IMR-90 (cell line): ENCODE data around the gene MAP3K5. TPM values are rescaled to one million over a fixed set of nuclear protein-coding genes. Genes with fewer than 3 reads are reported as not detected.

Experiments used
- ATAC-seq: fragments of 200-7000 bp; cut with Tn5 transposase; 2 replicates; pipeline ENCODE4 v1.9.1; 2020; ENCODE audit warnings: low read depth, mild to moderate bottlenecking, moderate library complexity
- BruUV-seq: library from RNA; stranded (reverse); fragments of 400-500 nt; replicated peaks from 2 replicates; lab custom pipeline; 2021; lab: Mats Ljungman, UMichigan
- CTCF ChIA-PET: fragments of 300-600 bp; formaldehyde crosslinking; extraction: SDS; loops from one replicate; lab custom pipeline; 2021; ENCODE audit warnings: antibody characterized with exemption; lab: Yijun Ruan, JAX
- POLR2A ChIA-PET: fragments of 300-600 bp; sonication (Branson Sonifier 250); formaldehyde crosslinking; loops from one replicate; lab custom pipeline; 2022; ENCODE audit warnings: antibody characterized with exemption; ENCODE audit not compliant: unreplicated experiment; lab: Charles Lee
- DNase-seq: peaks from one replicate; pipeline ENCODE4 v3.0.0; 2013
- H2AFZ ChIP-seq: replicated peaks from 2 replicates; pipeline ENCODE3; 2013; ENCODE audit warnings: low read length, mild to moderate bottlenecking; ENCODE audit not compliant: poor library complexity
- H2AK5ac ChIP-seq: 2 replicates; pipeline ENCODE4 v1.6.1; 2013; ENCODE audit warnings: low read depth, low read length, inconsistent platforms
- H2AK9ac ChIP-seq: replicated peaks from 2 replicates; pipeline ENCODE3; 2013; ENCODE audit warnings: mild to moderate bottlenecking, low read depth, low read length, moderate library complexity; ENCODE audit not compliant: poor library complexity
- H2BK120ac ChIP-seq: 2 replicates; pipeline ENCODE4 v1.6.1; 2013; ENCODE audit warnings: low read depth, low read length, inconsistent platforms
- H2BK15ac ChIP-seq: 3 replicates; pipeline ENCODE4 v1.6.1; 2013; ENCODE audit warnings: low read depth, low read length, inconsistent platforms
- H2BK20ac ChIP-seq: 2 replicates; pipeline ENCODE4 v1.6.1; 2013; ENCODE audit warnings: low read depth, mild to moderate bottlenecking, inconsistent platforms, low read length, moderate library complexity
- H2BK5ac ChIP-seq: 2 replicates; pipeline ENCODE4 v1.6.1; 2013; ENCODE audit warnings: mild to moderate bottlenecking, low read depth, low read length, inconsistent platforms; ENCODE audit not compliant: poor library complexity, severe bottlenecking
- H3K14ac ChIP-seq: replicated peaks from 2 replicates; pipeline ENCODE4 v1.6.1; 2013; ENCODE audit warnings: low read depth, low read length, inconsistent platforms
- H3K18ac ChIP-seq: 2 replicates; pipeline ENCODE4 v1.6.1; 2013; ENCODE audit warnings: low read depth, low read length, control low read depth
- H3K23ac ChIP-seq: 2 replicates; pipeline ENCODE4 v1.6.1; 2013; ENCODE audit warnings: low read depth, low read length, inconsistent platforms
- H3K27ac ChIP-seq: 2 replicates; pipeline ENCODE4 v1.5.1; 2013; ENCODE audit warnings: mild to moderate bottlenecking, control low read depth, low read length; ENCODE audit not compliant: insufficient read depth
- H3K27me3 ChIP-seq: 2 replicates; pipeline ENCODE4 v1.6.1; 2013; ENCODE audit warnings: low read length; ENCODE audit not compliant: control insufficient read depth, insufficient read depth
- H3K36me3 ChIP-seq: 2 replicates; pipeline ENCODE4 v1.6.1; 2013; ENCODE audit warnings: low read length, mixed read lengths; ENCODE audit not compliant: control insufficient read depth, insufficient read depth
- H3K4ac ChIP-seq: 2 replicates; pipeline ENCODE4 v1.6.1; 2013; ENCODE audit warnings: low read depth, low read length, inconsistent platforms
- H3K4me1 ChIP-seq: 2 replicates; pipeline ENCODE4 v1.6.1; 2013; ENCODE audit warnings: low read length, mixed read lengths; ENCODE audit not compliant: control insufficient read depth, insufficient read depth
- H3K4me2 ChIP-seq: 2 replicates; pipeline ENCODE4 v1.6.1; 2013; ENCODE audit warnings: low read depth, mild to moderate bottlenecking, control low read depth, low read length, moderate library complexity
- H3K4me3 ChIP-seq: 2 replicates; pipeline ENCODE4 v1.5.1; 2013; ENCODE audit warnings: low read depth, mild to moderate bottlenecking, control low read depth, low read length, moderate library complexity; ENCODE audit not compliant: insufficient read depth
- H3K56ac ChIP-seq: 2 replicates; pipeline ENCODE4 v1.6.1; 2013; ENCODE audit warnings: low read length, inconsistent platforms; ENCODE audit not compliant: insufficient read depth; ENCODE audit errors: extremely low read depth
- H3K79me1 ChIP-seq, 2 experiments: 2 replicates each; pipeline ENCODE4 v1.6.1; 2013; ENCODE audit warnings: low read length in 2 of 2, inconsistent platforms in 1 of 2, low read depth in 1 of 2
- H3K9ac ChIP-seq: 2 replicates; pipeline ENCODE4 v1.6.1; 2013; ENCODE audit warnings: low read depth, low read length, control low read depth
- H3K9me1 ChIP-seq: 2 replicates; pipeline ENCODE4 v1.6.1; 2013; ENCODE audit warnings: low read length, inconsistent platforms; ENCODE audit not compliant: insufficient read depth
- H3K9me3 ChIP-seq: 2 replicates; pipeline ENCODE4 v1.6.1; 2013; ENCODE audit warnings: low read length; ENCODE audit not compliant: control insufficient read depth, insufficient read depth
- H4K20me1 ChIP-seq: 2 replicates; pipeline ENCODE4 v1.6.1; 2013; ENCODE audit warnings: low read length, inconsistent platforms; ENCODE audit not compliant: insufficient read depth
- H4K5ac ChIP-seq: 2 replicates; pipeline ENCODE4 v1.6.1; 2013; ENCODE audit warnings: mild to moderate bottlenecking, low read depth, low read length, control low read depth
- H4K8ac ChIP-seq, 2 experiments: 2 replicates each; pipeline ENCODE4 v1.6.1; 2013; ENCODE audit warnings: low read depth in 2 of 2, low read length in 2 of 2, control low read depth in 1 of 2, inconsistent platforms in 1 of 2
- H4K91ac ChIP-seq: 2 replicates; pipeline ENCODE4 v1.6.1; 2013; ENCODE audit warnings: low read depth, low read length, inconsistent platforms; ENCODE audit not compliant: insufficient read depth
- BHLHE40 ChIP-seq: fragments of 150-350 bp; IDR thresholded peaks from 2 replicates; pipeline ENCODE4 v1.6.1; 2016; ENCODE audit warnings: mild to moderate bottlenecking, low read depth, low read length
- CEBPB ChIP-seq: IDR thresholded peaks from 2 replicates; pipeline ENCODE4 v1.6.1; 2012; ENCODE audit warnings: low read depth, low read length, improper control_type of control experiment
- MXI1 ChIP-seq: IDR thresholded peaks from 2 replicates; pipeline ENCODE4 v1.6.1; 2012; ENCODE audit warnings: low read depth, mild to moderate bottlenecking, low read length, moderate library complexity, borderline replicate concordance
- RCOR1 ChIP-seq: IDR thresholded peaks from 2 replicates; pipeline ENCODE4 v1.6.1; 2012; ENCODE audit warnings: mild to moderate bottlenecking, low read length, improper control_type of control experiment; ENCODE audit not compliant: insufficient replicate concordance
- RFX5 ChIP-seq: IDR thresholded peaks from 2 replicates; pipeline ENCODE4 v1.8.0; 2012; ENCODE audit warnings: low read depth, mild to moderate bottlenecking, low read length, moderate library complexity
- WGBS, 2 experiments: methylation state at CpG; one replicate each; pipeline versions ENCODE4 v1.1.5 to v1.1.7; 2013; ENCODE audit warnings: missing lambda C conversion rate in 2 of 2; ENCODE audit not compliant: insufficient read length in 1 of 2; ENCODE audit errors: extremely low coverage in 2 of 2; 5-methylcytosine and 5-hydroxymethylcytosine counted together
- dilution Hi-C: fragments of 300-500 bp; cut with HindIII; formaldehyde crosslinking; loops from one replicate; pipeline ENCODE4 v1.14.3; 2018; ENCODE audit warnings: low sequenced_read_pairs; ENCODE audit not compliant: unreplicated experiment
- in situ Hi-C: fragments of 300-500 bp; cut with MboI; formaldehyde crosslinking; loops from 3 replicates; pipeline ENCODE4 v1.14.3; 2019; ENCODE audit warnings: low sequenced_read_pairs, inconsistent platforms, mixed read lengths
- intact Hi-C: fragments of 100-400 bp; cut with micrococcal nuclease; formaldehyde crosslinking; loops from 2 replicates; pipeline ENCODE4 v1.10.0; 2022
- polyA plus RNA-seq, 3 experiments: library from polyadenylated mRNA; depleted of rRNA; stranded (reverse); fragments of >200 nt; gene quantifications; 2 replicates each; pipeline ENCODE4 v1.2.3, GENCODE V29; 2012; ENCODE audit warnings: low replicate concordance in 1 of 3
- total RNA-seq: library from RNA; depleted of rRNA; stranded (reverse); fragments of >200 nt; gene quantifications from 2 replicates; pipeline ENCODE4 v1.2.3, GENCODE V29; 2012
- TF ChIP-seq, protein P1 (sequence below): conservative IDR thresholded peaks from 2 replicates; pipeline ENCODE4 v1.5.1; 2012; ENCODE audit warnings: mild to moderate bottlenecking, low read depth, low read length, improper control_type of control experiment

MAP3K5 gene
- total and polyA plus RNA-seq, 2 of the 4 experiments (the other 2 are of a cell fraction) = 5.4 to 17.6 TPM

DNA sequence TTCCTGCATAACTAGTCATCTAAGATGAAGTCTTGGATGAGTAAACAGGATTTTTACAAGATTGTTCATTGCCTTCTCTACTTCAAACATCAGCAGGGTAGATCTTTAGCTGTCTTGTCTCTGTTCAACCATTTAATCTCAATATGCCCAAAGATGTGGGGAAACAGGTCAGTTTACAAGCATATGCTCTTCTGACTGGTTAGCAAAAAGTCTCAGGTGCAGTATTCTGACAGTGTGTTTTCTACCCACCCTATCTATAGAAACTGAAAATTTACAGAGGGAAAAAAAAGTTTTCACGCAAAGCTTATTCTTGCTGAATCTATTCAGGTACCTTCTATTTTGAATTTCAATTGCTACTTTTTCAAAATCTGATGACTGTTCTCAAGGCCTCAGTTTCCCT, 29.0 kb downstream of the MAP3K5 start:
- intact Hi-C loops (no loop called here), dilution Hi-C loops (no loop called here), in situ Hi-C loops (no loop called here)
- Histone ChIP-seq H4K8ac (no peak overlapping the region), H3K9ac (no peak overlapping the region), H2AK5ac (no peak overlapping the region), H3K14ac (no peak overlapping the region; the same call in 1 of the 2 replicates), H3K56ac (no peak overlapping the region), H3K4me3 (no peak overlapping the region), H3K27me3 (no peaks in the 10 kb centered on the region), H3K9me3 (no peaks in the 10 kb centered on the region), H2BK120ac (no peak overlapping the region), H2AFZ (no peak overlapping the region), H3K9me1 (peaks cover 18% of the 10 kb centered on the region), H3K4ac (no peak overlapping the region), H2BK15ac (no peak overlapping the region), H4K20me1 (peaks cover 54% of the 10 kb centered on the region; the same call in 1 of the 2 replicates), H3K4me1 (peaks cover 21% of the 10 kb centered on the region), H2AK9ac (no peak overlapping the region), H4K91ac (no peak overlapping the region), H3K18ac (no peak overlapping the region), H2BK5ac (no peak overlapping the region), H4K5ac (no peak overlapping the region), H3K4me2 (no peak overlapping the region), H3K27ac (no peak overlapping the region), H3K79me1 (peaks cover 48 to 76% of the 10 kb centered on the region in 2 experiments), H2BK20ac (no peak overlapping the region), H3K23ac (no peak overlapping the region), H3K36me3 (no peaks in the 10 kb centered on the region)
- TF ChIP-seq RFX5 (no peak), BHLHE40 (no peak), CEBPB (no peak), RCOR1 (no peak), MXI1 (no peak)
- TF ChIP-seq, protein P1, sequence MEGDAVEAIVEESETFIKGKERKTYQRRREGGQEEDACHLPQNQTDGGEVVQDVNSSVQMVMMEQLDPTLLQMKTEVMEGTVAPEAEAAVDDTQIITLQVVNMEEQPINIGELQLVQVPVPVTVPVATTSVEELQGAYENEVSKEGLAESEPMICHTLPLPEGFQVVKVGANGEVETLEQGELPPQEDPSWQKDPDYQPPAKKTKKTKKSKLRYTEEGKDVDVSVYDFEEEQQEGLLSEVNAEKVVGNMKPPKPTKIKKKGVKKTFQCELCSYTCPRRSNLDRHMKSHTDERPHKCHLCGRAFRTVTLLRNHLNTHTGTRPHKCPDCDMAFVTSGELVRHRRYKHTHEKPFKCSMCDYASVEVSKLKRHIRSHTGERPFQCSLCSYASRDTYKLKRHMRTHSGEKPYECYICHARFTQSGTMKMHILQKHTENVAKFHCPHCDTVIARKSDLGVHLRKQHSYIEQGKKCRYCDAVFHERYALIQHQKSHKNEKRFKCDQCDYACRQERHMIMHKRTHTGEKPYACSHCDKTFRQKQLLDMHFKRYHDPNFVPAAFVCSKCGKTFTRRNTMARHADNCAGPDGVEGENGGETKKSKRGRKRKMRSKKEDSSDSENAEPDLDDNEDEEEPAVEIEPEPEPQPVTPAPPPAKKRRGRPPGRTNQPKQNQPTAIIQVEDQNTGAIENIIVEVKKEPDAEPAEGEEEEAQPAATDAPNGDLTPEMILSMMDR = no peak
- POLR2A ChIA-PET = no interaction called here
- CTCF ChIA-PET = no interaction called here
- no TSS peak for BruUV-seq
- ATAC-seq (no peak), DNase-seq (no peak)
- WGBS, 2 experiments = no CpG with 5 or more reads among the region's 1 CpG
